Bronchial epithelial cell (primary cell): ENCODE measurements around the gene PRR36. TPM values are rescaled to one million over a fixed set of nuclear protein-coding genes. Genes with fewer than 3 reads are reported as not detected.
"Not testable (repeated sequence)": the region's sequence is repeated elsewhere in the genome, so short reads cannot be mapped to it uniquely, and the experiment has no call there.

ENCODE experiments used
- DNase-seq: peaks from one replicate; pipeline ENCODE4 v3.0.0-alpha.2; 2010; ENCODE audit warnings: low read depth
- FAIRE-seq: peaks from 2 replicates; lab custom pipeline; 2011; peaks lifted over from hg19 to GRCh38; lab: Jason Lieb, UNC
- H3K27me3 ChIP-seq: 2 replicates; pipeline ENCODE4 v1.5.1; 2011; ENCODE audit warnings: low read length; ENCODE audit not compliant: control insufficient read depth, insufficient read depth
- H3K36me3 ChIP-seq: 2 replicates; pipeline ENCODE4 v1.5.1; 2011; ENCODE audit warnings: low read length; ENCODE audit not compliant: control insufficient read depth, insufficient read depth
- H3K4me3 ChIP-seq: 2 replicates; pipeline ENCODE4 v1.5.1; 2011; ENCODE audit warnings: mild to moderate bottlenecking, low read depth, low read length, control low read depth
- CTCF ChIP-seq: IDR thresholded peaks from 2 replicates; pipeline ENCODE4 v1.5.1; 2011; ENCODE audit warnings: mild to moderate bottlenecking, moderate library complexity, low read length, control low read depth, inconsistent platforms; ENCODE audit not compliant: insufficient read depth, severe bottlenecking
- total RNA-seq: library from RNA; depleted of rRNA; stranded (reverse); fragments of >200 nt; gene quantifications from 2 replicates; pipeline ENCODE4 v1.2.1, GENCODE V29; 2014

PRR36 gene
- total RNA-seq, 1 donor from 2014 or later = not detected

GRCh38 chr19:7895565-7895964 is 21.4 kb upstream of the PRR36 start:
- H3K27me3 ChIP-seq = no peaks in the 10 kb centered on the region
- peaks cover 7% of the 10 kb centered on the region for H3K36me3 ChIP-seq
- TF ChIP-seq CTCF = no peak
- no peak overlapping the region for H3K4me3 ChIP-seq
- no peak for DNase-seq
- FAIRE-seq = no peak

- Histone ChIP-seq H3K4me3 (no peak overlapping the region), H3K27me3 (no peaks in the 10 kb centered on the region), H3K36me3 (peaks cover 3% of the 10 kb centered on the region)
- no peak for FAIRE-seq
- no peak for TF ChIP-seq CTCF
- peak; percentile 40 for DNase-seq
Observed at GRCh38 chr19:7894612-7895309, 20.6 kb upstream of the PRR36 start.

GRCh38 chr19:7893362-7894101 is 19.3 kb upstream of the PRR36 start:
- not testable (repeated sequence) for H3K27me3 ChIP-seq, H3K36me3 ChIP-seq, FAIRE-seq, H3K4me3 ChIP-seq
- peak; percentile 46 for DNase-seq

GRCh38 chr19:7888826-7889217 is 14.6 kb upstream of the PRR36 start:
- H3K4me3 ChIP-seq = peak overlapping the region; percentile 82
- DNase-seq (no peak), FAIRE-seq (no peak)
- TF ChIP-seq CTCF = no peak
- H3K36me3 ChIP-seq = no peaks in the 10 kb centered on the region
- no peaks in the 10 kb centered on the region for H3K27me3 ChIP-seq

- DNase-seq (peak; percentile 52), FAIRE-seq (no peak)
- no peak for TF ChIP-seq CTCF
- Histone ChIP-seq H3K36me3 (no peaks in the 10 kb centered on the region), H3K4me3 (peak within 1 kb of the TSS; percentile 82), H3K27me3 (no peaks in the 10 kb centered on the region)
Observed at GRCh38 chr19:7888145-7888825, 14.1 kb upstream of the PRR36 start, which contains the start of gene LRRC8E. TSS of gene LRRC8E (plus strand) at chr19:7888510. CDS start at chr19:7895604, 7,094 bp downstream.
